ENCODE results near the gene RFPL3. TPM values are rescaled to one million over a fixed set of nuclear protein-coding genes. Genes with fewer than 3 reads are reported as not detected.

The RFPL3 gene
- total RNA-seq, 1 donor from 2014 or later, result not detected

- DNase-seq (ENCODE audit: extremely low spot score in 2 of 2), result no peak
- Histone ChIP-seq H3K4me1 (peaks cover 32% of the 10 kb centered on the region), H3K27me3 (no peaks in the 10 kb centered on the region), H3K4me3 (peak overlapping the region in 1 of 2 donors; percentile 75), H3K27ac (no peak overlapping the region), H3K36me3 (peaks cover 0 to 31% of the 10 kb centered on the region in 2 donors), H3K9me3 (no peaks in the 10 kb centered on the region)
- intact Hi-C loops (cut with DNase I), result no loop called here
- TF ChIP-seq POLR2AphosphoS5 (IDR thresholded peaks at IDR 0.05; ENCODE audit: insufficient read depth in 1 of 2, low read depth in 1 of 2) (no peak), POLR2A (IDR thresholded peaks at IDR 0.05) (no peak)
- TF ChIP-seq, protein P1, sequence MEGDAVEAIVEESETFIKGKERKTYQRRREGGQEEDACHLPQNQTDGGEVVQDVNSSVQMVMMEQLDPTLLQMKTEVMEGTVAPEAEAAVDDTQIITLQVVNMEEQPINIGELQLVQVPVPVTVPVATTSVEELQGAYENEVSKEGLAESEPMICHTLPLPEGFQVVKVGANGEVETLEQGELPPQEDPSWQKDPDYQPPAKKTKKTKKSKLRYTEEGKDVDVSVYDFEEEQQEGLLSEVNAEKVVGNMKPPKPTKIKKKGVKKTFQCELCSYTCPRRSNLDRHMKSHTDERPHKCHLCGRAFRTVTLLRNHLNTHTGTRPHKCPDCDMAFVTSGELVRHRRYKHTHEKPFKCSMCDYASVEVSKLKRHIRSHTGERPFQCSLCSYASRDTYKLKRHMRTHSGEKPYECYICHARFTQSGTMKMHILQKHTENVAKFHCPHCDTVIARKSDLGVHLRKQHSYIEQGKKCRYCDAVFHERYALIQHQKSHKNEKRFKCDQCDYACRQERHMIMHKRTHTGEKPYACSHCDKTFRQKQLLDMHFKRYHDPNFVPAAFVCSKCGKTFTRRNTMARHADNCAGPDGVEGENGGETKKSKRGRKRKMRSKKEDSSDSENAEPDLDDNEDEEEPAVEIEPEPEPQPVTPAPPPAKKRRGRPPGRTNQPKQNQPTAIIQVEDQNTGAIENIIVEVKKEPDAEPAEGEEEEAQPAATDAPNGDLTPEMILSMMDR (IDR thresholded peaks at IDR 0.05), result no peak
Observed at GRCh38 chr22:32410459-32410858, 52.8 kb downstream of the RFPL3 start.

Small RNA genes lying within 50 kb of the gene (small RNA-seq; reads per million reads assigned to genes)
- gene AL021937.2, result not detected
- gene IGLVIVOR22-2, result not detected
- not detected for gene RF02171
- gene RF02172, result not detected

Other genes starting within 250 kb of the RFPL3 start
- gene C22orf42, start 198.6 kb upstream of the RFPL3 start, total RNA-seq, result not detected
- not detected for gene RFPL2, start 152.8 kb upstream of the RFPL3 start, total RNA-seq
- gene SLC5A4, start 102.5 kb upstream of the RFPL3 start, total RNA-seq, result 2.2 TPM
- 42.2 TPM for gene RTCB, start 54.4 kb downstream of the RFPL3 start, total RNA-seq
- gene BPIFC, start 106.6 kb downstream of the RFPL3 start, total RNA-seq, result not detected
- 70.2 TPM for gene FBXO7, start 116.9 kb downstream of the RFPL3 start, total RNA-seq